Smooth muscle cell (in vitro differentiated cells): ENCODE results near the gene KIRREL2. TPM values are rescaled to one million over a fixed set of nuclear protein-coding genes. Genes with fewer than 3 reads are reported as not detected.
A peak's percentile ranks its signal among the peaks of the same experiment; 100 is the strongest.

Experiments used
- DNase-seq: peaks from one replicate; lab custom pipeline; 2025; ENCODE audit not compliant: unreplicated experiment; lab: John Stamatoyannopoulos, UW
- H2AFZ ChIP-seq: fragments of 200-600 bp; sonication (generic); 2 replicates; pipeline ENCODE4 v1.6.0; 2016; ENCODE audit warnings: antibody characterized with exemption, low read depth, mild to moderate bottlenecking
- H3F3A ChIP-seq: fragments of 200-600 bp; sonication (generic); 2 replicates; pipeline ENCODE4 v1.6.0; 2017; ENCODE audit warnings: antibody characterized with exemption, low read depth
- H3K27ac ChIP-seq: fragments of 200-600 bp; sonication (generic); 2 replicates; pipeline ENCODE4 v1.5.1; 2016; ENCODE audit warnings: low read depth, mild to moderate bottlenecking
- H3K27me3 ChIP-seq: fragments of 200-600 bp; sonication (generic); 2 replicates; pipeline ENCODE4 v1.6.1; 2016; ENCODE audit warnings: low read depth, mild to moderate bottlenecking
- H3K36me3 ChIP-seq: fragments of 200-600 bp; sonication (generic); 2 replicates; pipeline ENCODE4 v1.5.1; 2016; ENCODE audit warnings: low read depth
- H3K4me1 ChIP-seq: fragments of 200-600 bp; sonication (generic); 2 replicates; pipeline ENCODE4 v1.5.1; 2016; ENCODE audit warnings: low read depth
- H3K4me2 ChIP-seq: fragments of 200-600 bp; sonication (generic); 2 replicates; pipeline ENCODE4 v1.6.0; 2016; ENCODE audit warnings: mild to moderate bottlenecking
- H3K4me3 ChIP-seq: fragments of 200-600 bp; sonication (generic); 2 replicates; pipeline ENCODE4 v1.5.1; 2016; ENCODE audit warnings: mild to moderate bottlenecking
- H3K79me2 ChIP-seq: fragments of 200-600 bp; sonication (generic); 2 replicates; pipeline ENCODE4 v1.6.0; 2016; ENCODE audit warnings: low read depth, mild to moderate bottlenecking
- H3K9ac ChIP-seq: fragments of 200-600 bp; sonication (generic); 2 replicates; pipeline ENCODE4 v1.6.0; 2016; ENCODE audit warnings: low read depth
- H3K9me3 ChIP-seq: fragments of 200-600 bp; sonication (generic); replicated peaks from 2 replicates; pipeline ENCODE4 v1.5.1; 2016; ENCODE audit warnings: low read depth
- H4K20me1 ChIP-seq: fragments of 200-600 bp; sonication (generic); 2 replicates; pipeline ENCODE4 v1.6.0; 2016; ENCODE audit warnings: low read depth
- WGBS: methylation state at CpG from one replicate; pipeline ENCODE4 v1.1.7; 2016; ENCODE audit warnings: low lambda C conversion rate; 5-methylcytosine and 5-hydroxymethylcytosine counted together
- polyA plus RNA-seq: library from polyadenylated mRNA; unstranded; fragments of >200 nt; fragmentation: Nextera tagmentation; extraction: Ambion mirVana; gene quantifications from 2 replicates; pipeline ENCODE4 v1.2.1, GENCODE V29; 2016
- total RNA-seq: library from RNA; depleted of rRNA; stranded (reverse); fragments of >200 nt; gene quantifications from 2 replicates; pipeline ENCODE4 v1.2.3, GENCODE V29; 2014
- TF ChIP-seq, protein P1 (sequence below): fragments of 200-600 bp; sonication (generic); IDR thresholded peaks from 2 replicates; pipeline ENCODE4 v1.5.1; 2017; ENCODE audit warnings: borderline replicate concordance, mild to moderate bottlenecking, antibody characterized with exemption; ENCODE audit not compliant: insufficient read depth, poor library complexity, severe bottlenecking

KIRREL2 gene
- total and polyA plus RNA-seq, 2 experiments from 2014 or later = 0.56 to 2.1 TPM

DNA sequence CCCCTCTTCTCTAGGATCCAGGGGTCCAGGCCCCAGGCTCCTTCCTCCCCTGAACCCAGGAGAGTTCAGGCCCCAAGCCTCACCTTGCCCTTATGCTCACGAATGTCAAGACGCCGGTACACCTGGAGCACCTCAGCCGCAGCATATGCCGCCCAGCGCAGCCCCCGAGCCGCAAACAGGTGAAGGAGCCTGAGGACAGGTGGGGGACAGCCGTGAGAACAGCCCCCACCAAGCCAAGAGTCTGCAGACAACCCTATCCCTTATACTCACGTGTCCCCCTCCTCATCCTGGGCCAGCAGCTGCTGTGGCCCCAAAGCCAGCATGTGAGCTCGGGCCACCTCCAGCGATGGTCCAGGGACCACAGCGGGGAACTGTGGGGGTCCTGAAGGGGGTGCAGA, 39.9 kb downstream of the KIRREL2 start:
- Histone ChIP-seq H4K20me1 (no peaks in the 10 kb centered on the region), H3K79me2 (peaks cover 13% of the 10 kb centered on the region), H3K9me3 (no peaks in the 10 kb centered on the region), H3K36me3 (no peaks in the 10 kb centered on the region), H3K4me3 (no peak overlapping the region), H3F3A (no peaks in the 10 kb centered on the region), H3K4me2 (no peak overlapping the region), H2AFZ (no peak overlapping the region), H3K4me1 (peaks cover 15% of the 10 kb centered on the region), H3K27me3 (no peaks in the 10 kb centered on the region), H3K9ac (no peak overlapping the region), H3K27ac (no peak overlapping the region)
- TF ChIP-seq, protein P1, sequence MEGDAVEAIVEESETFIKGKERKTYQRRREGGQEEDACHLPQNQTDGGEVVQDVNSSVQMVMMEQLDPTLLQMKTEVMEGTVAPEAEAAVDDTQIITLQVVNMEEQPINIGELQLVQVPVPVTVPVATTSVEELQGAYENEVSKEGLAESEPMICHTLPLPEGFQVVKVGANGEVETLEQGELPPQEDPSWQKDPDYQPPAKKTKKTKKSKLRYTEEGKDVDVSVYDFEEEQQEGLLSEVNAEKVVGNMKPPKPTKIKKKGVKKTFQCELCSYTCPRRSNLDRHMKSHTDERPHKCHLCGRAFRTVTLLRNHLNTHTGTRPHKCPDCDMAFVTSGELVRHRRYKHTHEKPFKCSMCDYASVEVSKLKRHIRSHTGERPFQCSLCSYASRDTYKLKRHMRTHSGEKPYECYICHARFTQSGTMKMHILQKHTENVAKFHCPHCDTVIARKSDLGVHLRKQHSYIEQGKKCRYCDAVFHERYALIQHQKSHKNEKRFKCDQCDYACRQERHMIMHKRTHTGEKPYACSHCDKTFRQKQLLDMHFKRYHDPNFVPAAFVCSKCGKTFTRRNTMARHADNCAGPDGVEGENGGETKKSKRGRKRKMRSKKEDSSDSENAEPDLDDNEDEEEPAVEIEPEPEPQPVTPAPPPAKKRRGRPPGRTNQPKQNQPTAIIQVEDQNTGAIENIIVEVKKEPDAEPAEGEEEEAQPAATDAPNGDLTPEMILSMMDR = no peak
- DNase-seq = no peak
- WGBS = 98% methylated on average over 13 of the region's 13 CpGs

DNA sequence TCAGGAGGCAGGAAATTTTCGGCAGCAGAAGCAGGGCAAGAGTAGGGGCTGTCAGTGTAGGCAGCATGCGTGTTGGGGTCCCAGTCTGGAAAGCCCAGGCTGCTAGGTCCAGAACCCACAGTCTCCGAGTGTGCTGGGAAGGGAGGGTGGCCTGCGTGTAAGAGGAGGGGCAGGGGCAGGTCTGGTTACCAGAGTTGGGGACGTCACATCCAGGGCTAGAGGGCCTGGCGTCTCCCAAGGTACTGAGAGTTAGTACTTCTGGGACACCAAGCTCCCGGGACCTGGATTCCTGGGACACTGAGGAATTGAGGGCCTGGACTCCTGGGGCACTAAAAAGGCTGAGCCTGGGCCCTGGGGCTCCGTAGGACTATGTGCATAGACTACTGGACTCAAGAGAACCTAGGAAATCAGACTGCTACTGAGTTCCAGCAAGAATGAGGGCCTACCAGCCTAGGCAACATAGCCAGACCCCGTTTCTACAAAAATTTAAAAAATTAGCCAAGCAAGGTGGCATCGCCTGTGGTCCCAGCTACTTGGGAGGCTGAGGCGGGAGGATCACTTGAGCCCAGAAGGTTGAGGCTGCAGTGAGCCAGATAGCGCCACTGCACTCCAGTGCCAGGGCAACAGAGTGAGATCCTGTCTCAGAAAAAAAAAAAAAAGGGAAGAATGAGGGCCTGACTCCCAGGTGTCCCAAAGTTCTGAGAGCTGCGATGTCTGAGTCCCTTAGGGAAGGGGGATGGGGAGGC, 41.2 kb downstream of the KIRREL2 start:
- Histone ChIP-seq H3K4me2 (peak overlapping the region; percentile 99), H3K27ac (no peak overlapping the region), H3K9ac (no peak overlapping the region), H3K36me3 (no peaks in the 10 kb centered on the region), H3K9me3 (no peaks in the 10 kb centered on the region), H3F3A (peaks cover 5% of the 10 kb centered on the region), H3K4me1 (peaks cover 15% of the 10 kb centered on the region), H3K4me3 (peak overlapping the region; percentile 78), H3K27me3 (no peaks in the 10 kb centered on the region), H3K79me2 (peaks cover 13% of the 10 kb centered on the region), H2AFZ (no peak overlapping the region), H4K20me1 (no peaks in the 10 kb centered on the region)
- no peak for DNase-seq
- TF ChIP-seq, protein P1 = no peak
- WGBS = 97% methylated on average over 13 of the region's 13 CpGs

DNA sequence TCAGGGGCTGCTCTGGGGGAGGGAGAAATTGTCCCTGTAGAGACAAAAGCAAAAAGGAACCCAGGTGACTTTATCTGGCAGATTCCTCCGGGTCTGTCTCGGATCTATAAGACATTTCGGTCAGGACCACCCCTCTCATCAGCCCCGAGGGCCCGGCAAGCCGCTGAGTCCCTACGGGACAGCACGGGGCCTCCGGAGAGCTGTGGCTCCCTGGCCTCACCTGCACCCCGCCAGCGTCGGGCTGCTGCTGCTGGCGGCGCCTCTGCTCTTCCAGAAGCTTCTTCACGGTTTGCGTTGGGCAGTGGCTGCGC, 41.7 kb downstream of the KIRREL2 start:
- Histone ChIP-seq H3K36me3 (no peaks in the 10 kb centered on the region), H3K79me2 (peaks cover 13% of the 10 kb centered on the region), H3F3A (peaks cover 11% of the 10 kb centered on the region), H3K4me1 (peaks cover 15% of the 10 kb centered on the region), H3K9me3 (no peaks in the 10 kb centered on the region), H3K4me3 (peak overlapping the region; percentile 78), H3K27me3 (no peaks in the 10 kb centered on the region), H3K4me2 (peak overlapping the region; percentile 99), H3K27ac (peak overlapping the region; percentile 81), H3K9ac (peak overlapping the region; percentile 88), H2AFZ (peak overlapping the region; percentile 81), H4K20me1 (no peaks in the 10 kb centered on the region)
- TF ChIP-seq, protein P1 = no peak
- WGBS = 30% methylated on average over 16 of the region's 17 CpGs
- DNase-seq = no peak
